Right lung (tissue), 10 donors: ENCODE data around the gene PDE3B. TPM values are rescaled to one million over a fixed set of nuclear protein-coding genes. Genes with fewer than 3 reads are reported as not detected.
"Not testable (repeated sequence)": the region's sequence is repeated elsewhere in the genome, so short reads cannot be mapped to it uniquely, and the experiment has no call there.

Experiments
- DNase-seq, 2 donors: peaks; one replicate each; pipeline ENCODE4 v3.0.0-alpha.2; 2013
- long read RNA-seq, 8 donors: transcript quantifications; one replicate each; lab custom pipeline, GENCODE V29; 2026
- polyA plus RNA-seq, 5 donors: library from polyadenylated mRNA; unstranded; fragments of 120-200 nt; gene quantifications; one replicate each; pipeline versions ENCODE4 v1.2.1 to v1.2.3, GENCODE V29; 2013; ENCODE audit warnings: inconsistent platforms in 1 of 5, low replicate concordance in 1 of 5; ENCODE audit not compliant: insufficient read length in 5 of 5, insufficient read depth in 1 of 5

Gene PDE3B
- polyA plus RNA-seq = 10 to 100 TPM; 20.5 to 34.9 (median 34.2) TPM
- long read RNA-seq, donor 1, full-length matches to known transcripts = 4 of 4 reads
- long read RNA-seq, donor 1, partial matches to known transcripts = 0 of 4 reads
- long read RNA-seq, donor 1, other reads (novel, unspliced or antisense) = 0 of 4 reads
- long read RNA-seq, donor 2, full-length matches to known transcripts = 1 of 1 reads
- long read RNA-seq, donor 2, partial matches to known transcripts = 0 of 1 reads
- long read RNA-seq, donor 2, other reads (novel, unspliced or antisense) = 0 of 1 reads
- long read RNA-seq, donor 3 = 0 reads
- long read RNA-seq, donor 4, full-length matches to known transcripts = 3 of 13 reads
- long read RNA-seq, donor 4, partial matches to known transcripts = 10 of 13 reads
- long read RNA-seq, donor 4, other reads (novel, unspliced or antisense) = 0 of 13 reads
- long read RNA-seq, donor 5, full-length matches to known transcripts = 2 of 31 reads
- long read RNA-seq, donor 5, partial matches to known transcripts = 29 of 31 reads
- long read RNA-seq, donor 5, other reads (novel, unspliced or antisense) = 0 of 31 reads
- long read RNA-seq, donor 6, full-length matches to known transcripts = 3 of 3 reads
- long read RNA-seq, donor 6, partial matches to known transcripts = 0 of 3 reads
- long read RNA-seq, donor 6, other reads (novel, unspliced or antisense) = 0 of 3 reads
- long read RNA-seq, donor 7, full-length matches to known transcripts = 1 of 13 reads
- long read RNA-seq, donor 7, partial matches to known transcripts = 12 of 13 reads
- long read RNA-seq, donor 7, other reads (novel, unspliced or antisense) = 0 of 13 reads
- long read RNA-seq, donor 8 = 0 reads

DNA sequence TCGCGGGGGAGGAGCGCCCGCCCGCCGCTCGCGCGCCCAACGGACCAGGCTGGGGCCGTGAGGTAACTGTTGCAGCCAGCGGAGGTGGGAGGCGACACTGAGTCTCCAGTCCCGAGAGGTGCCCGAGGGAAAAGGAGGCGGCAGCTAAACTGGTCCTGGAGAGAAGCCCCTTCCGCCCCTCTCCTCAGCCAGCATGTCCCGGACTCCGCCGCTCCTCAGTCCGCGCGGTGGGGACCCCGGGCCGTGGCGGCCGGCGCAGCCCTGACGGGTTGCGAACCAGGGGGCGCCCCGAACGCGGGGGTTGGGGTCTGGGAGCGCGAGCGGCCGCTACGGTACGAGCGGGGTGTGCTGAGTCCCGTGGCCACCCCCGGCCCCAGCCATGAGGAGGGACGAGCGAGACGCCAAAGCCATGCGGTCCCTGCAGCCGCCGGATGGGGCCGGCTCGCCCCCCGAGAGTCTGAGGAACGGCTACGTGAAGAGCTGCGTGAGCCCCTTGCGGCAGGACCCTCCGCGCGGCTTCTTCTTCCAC lies at the start of gene PDE3B:
TSS of gene PDE3B (plus strand) at position 108 of the 529 bp plus-strand sequence. CDS start at position 380, 272 bp downstream.
- peak; percentile 83 to 86 for DNase-seq

DNA sequence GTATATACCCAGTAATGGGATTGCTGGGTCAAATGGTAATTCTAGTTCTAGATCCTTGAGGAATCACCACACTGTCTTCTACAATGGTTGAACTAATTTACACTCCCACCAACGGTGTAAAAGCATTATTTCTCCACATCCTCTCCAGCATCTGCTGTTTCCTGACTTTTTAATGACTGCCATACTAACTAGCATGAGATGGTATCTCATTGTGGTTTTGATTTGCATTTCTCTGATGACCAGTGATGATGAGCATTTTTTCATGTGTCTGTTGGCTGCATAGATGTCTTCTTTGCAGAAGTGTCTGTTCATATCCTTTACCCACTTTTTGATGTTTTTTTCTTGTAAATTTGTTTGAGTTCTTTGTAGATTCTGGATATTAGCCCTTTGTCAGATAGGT lies 48.3 kb upstream of the PDE3B start:
- not testable (repeated sequence) for DNase-seq

DNA sequence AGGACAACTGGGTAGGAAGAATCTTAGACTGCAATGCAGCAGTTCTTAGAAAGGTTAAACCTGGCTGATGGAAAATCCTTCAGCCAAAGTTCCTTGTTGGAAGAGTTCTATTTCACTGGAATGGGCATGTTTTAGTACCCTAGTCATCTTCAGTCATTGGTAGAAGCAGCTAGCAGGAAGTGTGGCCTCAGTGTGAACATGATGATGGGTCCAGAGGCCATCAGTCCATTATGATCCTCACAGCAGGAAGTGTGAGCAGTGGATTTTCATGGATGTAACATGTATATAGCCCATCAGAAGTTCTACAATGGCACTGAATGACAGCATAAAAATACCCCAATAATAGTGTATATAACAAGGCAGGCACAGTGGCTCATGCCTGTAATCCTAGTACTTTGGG lies 35.9 kb upstream of the PDE3B start:
- DNase-seq = no peak

DNA sequence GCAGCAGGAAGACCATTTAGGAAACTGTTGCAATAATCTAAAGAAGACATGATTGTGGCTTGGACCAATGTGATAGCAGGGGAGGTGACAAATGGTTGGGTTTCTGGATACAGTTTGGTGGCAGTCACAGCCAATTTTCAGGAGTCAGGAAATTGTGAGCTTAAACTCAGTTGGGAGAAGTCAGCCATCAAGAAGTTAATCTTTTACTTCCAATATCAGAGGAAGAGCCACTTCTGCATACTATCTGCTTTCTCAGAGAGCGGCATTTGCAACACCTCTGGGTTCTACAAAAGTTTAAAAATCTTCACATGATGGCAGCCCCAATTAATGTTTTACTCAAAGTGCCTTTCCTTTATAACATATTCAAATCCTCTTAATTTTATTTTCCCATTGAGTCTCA lies 33.7 kb upstream of the PDE3B start:
- DNase-seq = no peak

- no peak for DNase-seq
Measured at GRCh38 chr11:14611939-14612338, 31.7 kb upstream of the PDE3B start.

DNA sequence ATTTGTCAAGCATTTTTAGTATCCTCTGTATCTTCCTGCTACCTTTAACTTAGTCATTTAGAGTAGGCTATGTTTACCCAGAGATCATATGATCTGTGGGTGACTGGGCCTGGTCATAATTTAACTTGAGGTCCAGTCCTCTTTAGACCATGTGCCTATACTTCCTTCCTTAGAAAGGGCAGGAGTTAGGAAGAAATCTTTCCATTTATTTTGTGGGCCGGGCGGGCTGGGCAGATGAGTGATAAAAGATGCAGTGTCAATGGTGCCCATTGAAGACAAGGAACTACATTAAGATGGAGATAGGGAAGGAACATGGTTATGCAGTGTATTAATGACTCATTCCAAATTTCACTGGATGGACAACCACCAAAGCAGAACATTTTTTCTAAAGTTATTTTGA lies 30.9 kb upstream of the PDE3B start:
- DNase-seq = no peak

- DNase-seq = no peak
Measured at GRCh38 chr11:14614091-14614622, 29.4 kb upstream of the PDE3B start.

- no peak for DNase-seq
Measured at GRCh38 chr11:14617241-14618027, 26.2 kb upstream of the PDE3B start.

- DNase-seq = no peak
Measured at GRCh38 chr11:14618060-14618459, 25.5 kb upstream of the PDE3B start.

GRCh38 chr11:14619603-14620531 lies 23.7 kb upstream of the PDE3B start:
- DNase-seq = peak; percentile 41 to 46

- no peak for DNase-seq
Measured at GRCh38 chr11:14622223-14622954, 21.2 kb upstream of the PDE3B start.

DNA sequence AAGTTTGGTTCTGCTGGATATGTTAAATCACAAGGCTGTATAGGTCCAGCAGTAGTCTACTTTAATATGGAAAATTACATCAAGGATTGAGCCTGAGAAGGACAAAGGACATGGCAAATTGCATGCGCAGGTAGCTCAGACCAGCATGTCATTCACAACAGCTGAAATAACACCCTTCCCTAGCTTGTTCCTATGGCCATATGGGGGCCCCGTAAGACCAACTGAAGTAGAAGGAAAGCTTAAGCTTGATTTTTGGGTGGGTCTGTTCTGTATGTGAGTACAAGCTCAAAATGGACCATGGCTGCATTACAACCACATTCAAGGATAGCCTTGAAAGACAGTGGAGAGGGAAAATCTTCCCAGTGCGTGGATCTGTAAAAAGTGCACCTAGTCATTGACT lies 20.6 kb upstream of the PDE3B start:
- no peak for DNase-seq

DNA sequence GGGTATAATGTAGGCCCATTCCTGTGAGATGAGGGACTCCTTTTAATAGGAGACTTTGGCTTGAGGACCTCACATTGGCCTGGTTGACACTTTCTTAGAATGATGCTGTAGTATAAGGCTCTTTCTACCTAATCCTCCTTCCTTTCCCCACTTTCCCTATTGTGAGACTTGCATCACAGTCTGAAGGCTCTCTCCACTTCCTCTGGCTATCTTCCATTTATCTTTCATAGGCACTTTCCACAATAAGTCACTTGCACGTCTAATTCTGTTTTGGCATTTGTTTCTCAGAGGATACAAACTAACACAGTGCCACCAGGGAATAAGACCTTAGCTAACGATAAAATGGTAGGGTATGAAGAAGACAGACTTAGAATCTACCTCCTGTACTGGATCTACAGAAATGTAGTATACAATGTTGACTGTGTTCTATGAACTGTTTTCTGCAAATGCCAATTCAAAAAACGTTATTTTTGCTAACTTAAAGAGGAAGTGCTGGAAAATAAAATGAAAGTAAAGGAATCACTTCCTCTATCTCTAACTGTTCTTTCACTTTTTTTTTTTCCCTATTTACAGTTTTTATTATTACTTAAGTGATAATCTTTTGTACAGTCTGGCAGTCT lies 17.9 kb upstream of the PDE3B start:
- no peak for DNase-seq

GRCh38 chr11:14626650-14627049 lies 17.0 kb upstream of the PDE3B start:
- DNase-seq = no peak

DNA sequence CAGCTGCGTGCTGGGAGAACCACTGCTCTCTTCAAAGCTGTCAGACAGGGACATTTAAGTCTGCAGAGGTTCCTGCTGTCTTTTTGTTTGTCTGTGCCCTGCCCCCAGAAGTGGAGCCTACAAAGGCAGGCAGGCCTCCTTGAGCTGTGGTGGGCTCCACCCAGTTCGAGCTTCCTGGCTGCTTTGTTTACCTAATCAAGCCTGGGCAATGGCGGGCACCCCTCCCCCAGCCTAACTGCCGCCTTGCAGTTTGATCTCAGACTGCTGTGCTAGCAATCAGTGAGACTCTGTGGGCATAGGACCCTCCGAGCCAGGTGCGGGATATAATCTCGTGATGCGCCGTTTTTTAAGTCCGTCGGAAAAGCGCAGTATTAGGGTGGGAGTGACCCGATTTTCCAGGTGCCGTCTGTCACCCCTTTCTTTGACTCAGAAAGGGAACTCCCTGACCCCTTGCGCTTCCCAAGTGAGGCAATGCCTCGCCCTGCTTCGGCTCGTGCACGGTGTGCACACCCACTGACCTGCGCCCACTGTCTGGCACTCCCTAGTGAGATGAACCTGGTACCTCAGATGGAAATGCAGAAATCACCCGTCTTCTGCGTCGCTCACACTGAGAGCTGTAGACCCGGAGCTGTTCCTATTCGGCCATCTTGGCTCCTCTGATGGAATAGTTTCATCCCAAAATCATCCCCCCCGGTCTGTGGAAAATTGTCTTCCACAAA lies 9.9 kb upstream of the PDE3B start:
- not testable (repeated sequence) for DNase-seq

DNA sequence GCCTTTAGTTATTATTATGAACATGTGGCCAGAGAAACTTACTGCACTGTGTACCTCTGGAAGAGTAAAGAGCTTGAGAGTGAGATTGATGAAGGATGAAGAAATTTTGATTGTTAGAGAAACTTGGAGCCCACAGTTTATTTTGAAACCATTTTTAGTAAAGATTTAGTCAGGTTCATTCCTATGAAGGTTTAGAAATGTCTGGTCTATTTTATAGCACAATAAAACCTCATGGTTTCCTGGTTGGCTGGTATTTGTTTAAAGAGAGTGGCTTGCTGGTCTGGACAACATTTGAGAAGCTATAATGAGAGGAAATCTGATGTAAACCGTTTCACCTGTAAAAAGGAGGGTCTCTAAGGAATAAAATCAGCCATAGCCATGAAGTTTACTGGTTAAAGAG lies 8.8 kb upstream of the PDE3B start:
- no peak for DNase-seq

DNA sequence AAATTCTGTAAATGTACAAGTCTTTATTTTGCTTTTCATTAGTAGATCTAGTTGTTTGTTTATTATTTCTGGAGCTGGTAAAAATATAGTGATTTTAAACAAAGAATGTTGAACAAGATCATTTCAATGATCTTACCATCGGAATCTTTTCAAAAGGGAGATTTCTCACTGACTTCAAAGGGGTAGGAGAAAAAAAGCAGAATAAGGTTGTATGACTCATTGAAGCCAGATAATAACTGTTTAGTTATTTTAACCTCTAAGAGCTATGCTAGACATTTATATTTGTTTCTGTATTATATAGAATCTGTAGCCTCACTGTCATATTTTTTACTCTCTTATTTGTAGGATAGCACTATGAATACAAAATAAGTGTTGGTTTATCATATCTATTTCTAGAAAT lies 8.1 kb upstream of the PDE3B start:
- no peak for DNase-seq

DNA sequence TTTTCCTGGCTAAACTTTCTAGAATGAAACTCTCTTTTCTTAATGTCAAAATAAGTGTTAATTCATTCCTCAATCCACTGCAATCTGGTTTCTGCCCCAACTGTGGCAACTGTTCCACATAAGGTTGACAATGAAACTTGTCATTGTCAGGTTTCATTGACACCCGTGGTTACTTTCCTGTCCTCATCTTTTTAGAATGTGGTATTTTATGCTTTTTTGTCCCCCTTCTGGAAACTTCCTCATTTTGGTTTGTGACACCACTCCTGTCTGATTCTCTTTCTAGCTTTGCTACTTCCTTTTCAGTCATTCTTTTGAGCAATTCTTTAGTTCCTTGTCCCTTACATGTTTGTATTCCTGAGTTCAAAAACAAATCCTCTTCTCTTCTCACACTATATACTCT lies 7.5 kb upstream of the PDE3B start:
- DNase-seq = no peak
